GM19372 (cell line): Measurements from ENCODE around the gene GRK5.

ENCODE experiments used
- ATAC-seq: cut with Tn5 transposase; IDR thresholded peaks from one replicate; pipeline ENCODE4 v1.9.1; 2021; ENCODE audit warnings: mild to moderate bottlenecking, low read depth, moderate library complexity; ENCODE audit not compliant: unreplicated experiment

The GRK5 gene

GRCh38 chr10:119483839-119484238, 276.5 kb downstream of the GRK5 start:
- ATAC-seq, result no peak

GRCh38 chr10:119488675-119489074, 281.3 kb downstream of the GRK5 start:
- no peak for ATAC-seq

- no peak for ATAC-seq
Observed at GRCh38 chr10:119489991-119490326, 282.6 kb downstream of the GRK5 start.

- ATAC-seq, result no peak
Observed at GRCh38 chr10:119491966-119492757, 284.8 kb downstream of the GRK5 start.

GRCh38 chr10:119493155-119493554, 285.8 kb downstream of the GRK5 start:
- ATAC-seq, result no peak

GRCh38 chr10:119494236-119495020, 287.1 kb downstream of the GRK5 start:
- ATAC-seq, result no peak

- no peak for ATAC-seq
Observed at GRCh38 chr10:119495021-119495505, 287.7 kb downstream of the GRK5 start.

GRCh38 chr10:119495545-119495944, 288.2 kb downstream of the GRK5 start:
- ATAC-seq, result no peak

GRCh38 chr10:119496273-119496672, 288.9 kb downstream of the GRK5 start:
- ATAC-seq, result peak; percentile 73

GRCh38 chr10:119497243-119497642, 289.9 kb downstream of the GRK5 start:
- no peak for ATAC-seq

- no peak for ATAC-seq
Observed at GRCh38 chr10:119498889-119499676, 291.7 kb downstream of the GRK5 start.

GRCh38 chr10:119499677-119500002, 292.3 kb downstream of the GRK5 start:
- ATAC-seq, result no peak

GRCh38 chr10:119500123-119500795, 292.9 kb downstream of the GRK5 start:
- ATAC-seq, result no peak

GRCh38 chr10:119500821-119501220, 293.4 kb downstream of the GRK5 start:
- no peak for ATAC-seq

- no peak for ATAC-seq
Observed at GRCh38 chr10:119501690-119502089, 294.3 kb downstream of the GRK5 start.

GRCh38 chr10:119502209-119502608, 294.8 kb downstream of the GRK5 start:
- ATAC-seq, result no peak

- ATAC-seq, result no peak
Observed at GRCh38 chr10:119502618-119503155, 295.3 kb downstream of the GRK5 start.

GRCh38 chr10:119503821-119504220, 296.4 kb downstream of the GRK5 start:
- ATAC-seq, result no peak

GRCh38 chr10:119504651-119505050, 297.3 kb downstream of the GRK5 start:
- ATAC-seq, result no peak

- ATAC-seq, result no peak
Observed at GRCh38 chr10:119505131-119505551, 297.8 kb downstream of the GRK5 start.
